GDM1 (cell line): ENCODE results near the gene FIGNL2.

ENCODE experiments used
- DNase-seq: peaks from one replicate; lab custom pipeline; 2025; lab: John Stamatoyannopoulos, UW

The FIGNL2 gene

DNA sequence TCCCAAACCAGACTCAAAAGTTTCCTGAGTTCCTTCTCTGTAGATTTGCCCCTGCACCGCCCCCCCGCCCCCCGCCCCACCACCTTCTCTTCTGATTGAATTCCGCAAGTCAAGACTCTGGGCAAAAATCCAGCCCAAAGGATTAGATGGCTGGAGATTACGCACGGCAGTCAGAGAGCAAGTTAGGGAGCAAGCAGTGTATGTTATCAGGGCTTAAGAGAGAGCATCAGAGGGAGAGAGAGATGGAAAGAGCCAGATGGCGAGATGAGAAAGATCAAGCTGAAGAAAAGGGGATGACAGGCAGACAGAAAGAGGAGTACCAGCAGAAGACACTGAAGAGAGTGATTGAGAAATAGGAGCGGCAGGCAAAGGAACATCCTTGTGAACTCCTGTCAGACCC lies 25.5 kb upstream of the FIGNL2 start:
- no peak for DNase-seq

DNA sequence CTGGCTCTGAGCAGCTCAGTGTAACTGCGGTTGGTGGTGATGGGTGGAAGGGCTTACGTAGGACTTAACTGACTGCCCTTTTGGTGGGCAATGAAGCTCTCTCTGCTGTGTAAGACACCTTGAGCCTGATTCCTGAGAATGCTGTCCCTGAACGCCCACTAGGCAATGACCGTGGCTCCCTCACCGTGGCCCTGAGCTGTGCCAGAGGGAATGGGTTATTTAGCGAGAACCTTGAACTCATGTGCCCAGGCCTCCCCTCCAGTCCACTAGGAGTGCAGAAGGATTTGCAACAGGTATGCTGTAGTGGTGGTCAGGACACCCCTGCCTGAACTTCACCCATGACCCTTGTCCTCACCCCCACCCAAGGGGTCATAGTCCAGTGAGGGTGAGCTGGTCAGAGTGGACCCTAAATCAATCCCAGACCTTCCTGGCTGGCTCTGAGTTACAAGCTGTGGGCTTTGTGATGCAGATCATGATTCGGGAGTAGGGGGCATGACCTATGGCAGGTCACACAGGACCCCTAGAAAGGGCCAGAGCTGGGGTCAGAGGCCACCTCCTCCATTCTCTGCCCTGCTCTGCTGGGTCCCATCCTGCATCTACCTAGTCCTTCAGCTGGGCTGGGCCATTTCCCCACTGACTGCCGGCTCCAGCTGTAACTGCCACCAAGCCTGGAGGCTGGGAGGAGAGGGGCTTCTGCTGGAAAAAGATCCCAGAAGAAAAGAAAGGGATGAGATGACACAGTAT lies 24.9 kb upstream of the FIGNL2 start:
- no peak for DNase-seq

DNA sequence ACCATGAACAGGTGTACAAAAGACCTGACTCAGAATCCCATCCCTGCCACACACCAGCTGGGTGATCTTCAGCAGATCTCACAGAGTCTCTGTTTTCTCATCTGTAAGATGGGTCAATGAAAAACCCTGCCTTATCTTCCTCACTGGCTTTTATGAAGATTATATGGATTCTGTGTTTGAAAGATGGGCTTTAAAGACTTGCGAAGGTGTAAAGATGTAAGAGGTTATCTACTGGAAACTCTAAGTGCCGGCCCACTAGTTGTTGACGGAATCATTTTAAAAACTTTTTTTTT lies 24.1 kb upstream of the FIGNL2 start:
- no peak for DNase-seq

DNA sequence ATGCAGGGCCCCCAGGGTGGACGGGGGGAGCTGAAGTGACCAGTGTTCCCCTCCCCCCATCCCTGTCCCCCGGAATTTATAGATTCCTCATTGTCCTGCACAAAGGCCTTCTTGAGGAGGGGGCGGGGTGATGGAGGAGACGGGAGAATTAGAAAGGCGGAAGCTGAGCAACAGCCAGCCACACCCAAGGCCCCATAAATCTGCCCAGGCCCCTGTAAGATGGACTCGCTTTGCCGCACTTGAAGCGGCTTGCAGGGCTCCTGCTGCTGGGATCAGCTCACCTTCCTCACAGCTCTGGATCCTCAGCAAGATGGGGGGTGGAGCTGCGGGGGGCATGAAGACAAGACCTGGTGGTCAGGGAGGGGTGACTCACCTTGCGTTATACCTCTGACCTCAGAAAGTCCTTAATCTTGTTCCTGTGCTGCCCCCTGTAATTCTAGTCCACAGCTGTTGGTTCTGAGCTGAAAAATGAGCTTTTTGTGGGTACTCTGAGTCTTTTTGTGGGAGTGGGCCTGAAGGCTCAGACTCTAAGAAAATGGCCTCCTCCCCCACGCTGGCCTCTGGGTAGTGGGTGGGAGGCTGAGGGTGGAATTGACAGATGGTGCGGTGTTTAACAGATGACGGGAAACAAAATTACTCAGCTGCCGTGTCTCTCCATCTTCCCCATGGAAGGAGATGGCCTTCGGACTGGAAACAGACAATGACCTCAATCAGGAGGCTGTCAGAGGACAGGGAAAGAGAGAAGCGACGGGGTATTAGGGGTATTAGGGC lies 23.6 kb upstream of the FIGNL2 start:
- DNase-seq = no peak

DNA sequence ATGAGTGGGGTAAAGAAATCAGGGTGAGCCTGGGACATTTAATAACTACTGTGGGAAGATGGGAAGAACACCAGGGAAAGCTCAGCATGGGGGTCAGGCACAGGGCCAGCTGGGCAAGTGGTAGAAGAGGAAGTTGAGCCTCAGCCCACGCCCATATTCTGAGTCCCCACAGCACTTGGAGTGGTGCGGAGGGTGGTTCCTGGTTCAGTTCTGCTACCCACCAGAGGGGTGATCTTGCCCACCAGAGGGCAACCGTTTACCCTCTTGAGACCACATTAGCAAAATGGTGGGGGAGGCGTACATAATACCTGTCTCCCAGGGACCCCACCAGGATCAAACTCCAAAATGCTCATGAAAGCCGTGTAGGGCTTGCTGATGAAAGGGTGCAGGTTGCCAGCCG lies 22.6 kb upstream of the FIGNL2 start:
- no peak for DNase-seq

DNA sequence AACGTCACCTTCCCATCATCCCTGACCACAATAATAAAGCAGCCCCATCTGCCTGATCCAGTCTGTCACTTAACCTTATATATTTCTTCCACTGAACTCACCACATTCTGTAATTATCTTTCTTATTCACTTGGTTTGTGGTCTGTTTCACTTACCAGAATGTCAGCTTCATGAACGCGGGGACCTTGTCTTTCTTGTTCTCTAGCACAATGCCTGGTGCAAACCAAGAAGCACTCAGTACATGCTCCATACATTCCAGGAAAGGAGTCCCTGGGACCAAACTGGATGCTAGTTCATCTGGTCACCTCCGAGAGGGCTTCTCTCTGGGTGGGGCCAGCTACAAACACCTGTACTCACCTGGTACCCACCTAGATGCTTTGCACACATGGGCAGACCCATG lies 22.0 kb upstream of the FIGNL2 start:
- DNase-seq = no peak

DNA sequence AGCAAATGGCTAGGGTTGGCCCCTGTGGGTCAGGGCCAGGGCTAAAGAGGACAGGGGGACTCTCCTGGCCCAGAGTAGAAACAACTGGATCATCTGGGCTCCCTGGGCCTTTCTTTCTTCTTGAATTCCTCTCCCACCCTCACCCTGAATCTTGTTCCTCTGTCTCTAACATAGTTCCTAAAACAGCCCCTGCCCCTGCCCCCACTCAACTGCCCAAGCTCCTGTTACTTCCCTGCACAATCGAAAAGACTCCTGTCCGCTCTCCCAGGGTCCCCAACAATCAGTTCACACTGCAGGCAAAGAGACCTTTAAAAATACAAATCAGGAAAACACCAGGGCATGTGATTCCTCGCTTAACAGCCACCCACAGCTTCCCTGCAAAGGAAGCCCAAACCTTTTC lies 21.4 kb upstream of the FIGNL2 start:
- no peak for DNase-seq

DNA sequence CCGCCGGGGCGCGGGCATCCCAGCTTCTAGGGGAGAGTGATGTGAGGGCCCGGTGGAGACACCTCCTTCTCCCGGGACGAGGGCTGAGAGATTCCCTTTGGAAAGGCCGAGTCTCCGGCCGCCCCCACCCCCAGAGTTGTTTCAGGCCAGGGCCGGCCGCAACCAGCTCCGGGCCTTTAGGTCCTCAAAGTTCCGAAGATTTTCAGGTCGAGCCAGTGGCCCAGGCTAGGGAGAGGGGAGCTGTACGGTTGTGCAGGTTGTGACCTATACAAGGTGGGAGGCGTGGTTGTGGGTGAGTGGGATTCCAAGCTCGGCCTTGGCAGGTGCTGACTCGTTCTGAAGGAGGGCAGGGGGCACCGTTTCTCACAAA lies 21.0 kb upstream of the FIGNL2 start:
- DNase-seq = no peak

DNA sequence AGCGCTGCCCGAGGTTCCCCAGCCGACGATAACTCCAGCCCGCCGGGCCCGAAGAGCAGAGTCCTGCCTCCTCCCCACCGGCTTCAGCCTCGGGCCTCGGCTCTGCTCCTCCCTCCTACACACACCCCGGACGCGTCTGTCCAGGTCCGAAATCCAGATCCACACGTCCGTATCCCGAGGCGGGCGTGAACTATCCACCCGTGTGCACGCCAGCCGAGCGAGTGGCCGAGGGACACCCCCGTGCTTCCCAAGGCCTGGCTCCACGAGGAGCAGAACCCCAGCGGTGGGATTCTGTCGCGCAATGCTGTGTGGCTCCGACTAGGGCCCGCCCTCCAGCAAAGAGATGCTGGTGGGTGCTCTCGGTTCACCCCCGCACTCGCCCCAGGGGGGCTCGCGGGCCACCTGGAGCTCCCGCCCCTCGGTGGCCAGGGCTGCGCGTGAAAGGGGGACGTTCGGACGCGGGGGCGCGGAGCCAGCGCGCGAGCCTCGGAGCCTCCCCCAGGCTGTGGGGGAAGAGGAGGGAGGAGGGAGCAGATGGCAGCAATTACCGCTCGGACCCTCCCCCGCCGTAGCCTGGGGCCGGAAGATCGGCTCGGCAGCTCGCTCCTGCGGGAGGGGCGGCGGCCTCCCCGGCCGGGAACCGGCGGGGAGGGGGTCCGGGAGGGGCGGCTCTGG lies 20.4 kb upstream of the FIGNL2 start:
- no peak for DNase-seq

DNA sequence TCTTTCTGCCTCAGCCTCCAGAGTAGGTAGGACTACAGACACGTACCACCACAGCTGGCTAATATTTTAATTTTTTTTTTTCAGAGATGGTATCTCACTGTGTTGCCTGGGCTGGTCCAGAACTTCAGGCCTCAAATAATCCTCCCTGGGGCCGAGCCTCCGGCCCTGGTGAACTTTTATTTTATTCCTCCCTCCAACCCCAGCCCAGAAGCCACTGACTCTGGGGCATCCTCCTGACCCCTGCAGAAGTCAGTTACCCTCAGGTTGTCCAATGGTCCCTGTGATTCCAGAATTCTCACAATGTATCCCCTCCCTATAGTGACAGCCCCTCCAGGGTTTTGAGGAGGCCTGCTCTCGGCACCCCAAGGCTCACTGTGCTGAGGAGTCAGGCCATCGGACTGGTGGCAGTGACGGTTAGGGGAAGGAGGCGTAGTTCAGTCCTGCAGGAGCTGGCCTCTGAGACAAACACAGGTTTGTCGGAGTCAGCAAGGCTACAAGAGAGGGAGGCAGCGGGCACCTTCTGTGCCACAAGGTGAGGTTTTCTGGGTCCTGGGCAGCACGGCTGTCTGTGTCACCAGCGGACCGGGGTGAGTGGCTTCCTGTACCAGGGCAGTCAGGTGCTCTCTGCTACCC lies 19.4 kb upstream of the FIGNL2 start:
- no peak for DNase-seq

DNA sequence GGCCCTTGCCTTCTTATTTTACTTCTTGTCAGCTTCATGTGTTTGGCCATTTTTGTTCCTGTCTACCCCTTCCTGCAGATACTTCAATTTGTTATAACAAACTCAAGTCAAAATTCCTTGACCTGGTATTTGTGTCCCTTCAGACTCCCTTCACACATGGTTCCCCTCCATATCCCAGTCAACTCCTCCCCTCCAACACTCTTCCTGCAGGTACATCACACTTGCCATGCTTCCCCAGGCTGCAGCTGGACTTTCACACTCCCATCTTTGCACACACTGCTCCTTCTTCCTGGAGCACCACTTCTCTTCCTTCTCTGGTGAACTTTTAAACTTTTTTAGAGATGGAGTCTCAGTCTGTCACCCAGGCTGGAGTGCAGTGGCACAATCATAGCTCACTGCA lies 18.9 kb upstream of the FIGNL2 start:
- no peak for DNase-seq

DNA sequence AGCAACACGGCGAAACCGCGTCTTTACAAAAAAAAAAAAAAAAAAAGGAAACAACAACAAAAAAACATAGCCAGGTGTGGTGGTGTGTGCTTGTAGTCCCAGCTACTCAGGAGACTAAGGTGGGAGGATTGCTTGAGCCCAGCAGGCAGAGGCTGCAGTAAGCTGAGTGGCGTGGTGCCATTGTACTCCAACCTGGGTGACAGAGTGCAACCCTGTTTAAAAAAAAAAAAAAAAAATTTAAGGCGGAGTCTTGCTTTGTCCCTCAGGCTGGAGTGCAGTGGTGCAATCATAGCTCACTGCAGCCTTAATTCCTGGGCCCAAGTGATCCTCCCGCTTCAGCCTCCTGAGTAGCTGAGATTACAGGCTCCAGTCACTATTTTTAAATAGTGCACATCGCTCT lies 18.2 kb upstream of the FIGNL2 start:
- DNase-seq = no peak

DNA sequence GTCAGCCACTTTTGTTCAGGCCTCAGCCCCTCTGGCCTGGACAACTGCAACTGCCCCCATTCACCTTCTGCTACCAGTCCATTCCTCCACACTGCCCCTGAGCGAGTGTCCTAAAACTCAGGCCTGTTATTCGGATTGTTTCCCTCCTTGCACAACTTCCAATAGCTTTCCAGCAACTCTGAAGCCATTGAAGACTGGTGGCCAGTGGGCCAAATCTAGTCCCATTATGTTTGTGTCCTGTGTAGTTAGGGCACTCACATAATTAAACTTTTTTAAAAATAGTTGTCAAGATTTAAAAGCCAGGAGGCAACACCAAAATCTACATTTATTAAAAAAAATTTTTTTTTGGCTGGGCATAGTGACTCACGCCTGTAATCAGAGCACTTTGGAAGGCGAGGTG lies 17.8 kb upstream of the FIGNL2 start:
- DNase-seq = no peak

DNA sequence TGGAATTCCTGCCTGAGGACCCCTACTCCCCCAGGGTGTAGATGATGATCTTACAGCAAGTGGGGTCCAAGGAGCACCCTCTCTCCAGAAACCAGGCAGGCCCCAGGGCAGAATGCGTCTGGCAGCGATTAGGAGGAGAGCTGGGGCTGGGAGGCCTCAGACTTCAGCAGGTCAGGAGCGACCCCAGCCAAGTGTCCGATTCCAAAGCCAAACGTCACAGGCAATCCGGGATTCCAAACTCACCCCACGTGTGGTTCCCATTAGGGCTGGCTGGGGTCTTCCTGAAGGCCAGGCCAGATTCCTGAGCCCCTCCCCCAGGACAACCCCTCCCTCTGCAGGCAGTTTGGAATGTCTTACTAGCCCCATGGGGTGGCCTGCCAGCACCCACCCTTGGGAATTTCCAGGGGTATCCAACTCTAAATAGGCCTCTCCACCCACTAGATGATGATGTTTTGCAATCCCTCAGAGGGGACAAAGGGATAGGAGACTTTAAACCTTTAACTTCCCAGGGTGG lies 17.3 kb upstream of the FIGNL2 start:
- DNase-seq = no peak

DNA sequence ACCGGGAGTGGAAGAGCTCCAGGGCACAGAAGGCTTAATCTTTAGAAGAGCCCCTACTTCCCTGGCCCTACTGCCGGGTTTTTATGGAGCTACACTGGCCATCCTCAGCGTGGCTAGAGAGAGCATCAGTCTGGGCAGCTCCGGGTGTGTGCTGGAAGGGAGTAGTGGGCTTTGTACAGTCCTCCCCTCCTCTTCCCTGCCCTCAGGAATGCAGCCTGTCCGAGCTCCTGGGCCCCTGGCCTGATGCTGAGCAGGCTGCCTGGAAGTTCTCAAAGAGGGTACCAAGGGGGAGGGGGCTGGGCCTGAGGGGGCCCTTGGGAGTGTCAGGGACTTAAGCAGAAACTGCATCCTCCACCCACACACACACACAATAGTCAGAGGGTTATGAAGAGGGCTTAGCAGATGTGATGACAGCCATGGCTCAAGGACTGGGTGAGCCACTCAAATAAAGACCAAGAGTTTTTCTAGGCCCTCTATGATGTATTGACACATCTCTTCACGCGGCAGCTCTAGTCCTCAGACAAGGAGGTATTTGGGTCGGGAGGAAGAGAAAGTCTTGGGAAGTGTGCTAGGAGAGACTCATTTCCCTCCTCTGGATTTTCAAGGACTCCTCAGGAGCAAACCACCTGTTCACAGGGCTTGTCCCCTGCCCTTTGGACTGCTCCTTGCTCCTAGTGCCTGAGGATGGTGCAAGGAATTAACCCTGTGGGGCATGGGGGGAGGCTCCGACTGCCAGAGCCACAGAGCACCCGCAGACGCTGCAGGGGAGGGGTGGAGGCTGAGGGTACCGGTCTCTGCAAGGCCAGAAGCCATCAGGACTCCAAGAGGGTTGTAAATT lies 16.5 kb upstream of the FIGNL2 start:
- no peak for DNase-seq

DNA sequence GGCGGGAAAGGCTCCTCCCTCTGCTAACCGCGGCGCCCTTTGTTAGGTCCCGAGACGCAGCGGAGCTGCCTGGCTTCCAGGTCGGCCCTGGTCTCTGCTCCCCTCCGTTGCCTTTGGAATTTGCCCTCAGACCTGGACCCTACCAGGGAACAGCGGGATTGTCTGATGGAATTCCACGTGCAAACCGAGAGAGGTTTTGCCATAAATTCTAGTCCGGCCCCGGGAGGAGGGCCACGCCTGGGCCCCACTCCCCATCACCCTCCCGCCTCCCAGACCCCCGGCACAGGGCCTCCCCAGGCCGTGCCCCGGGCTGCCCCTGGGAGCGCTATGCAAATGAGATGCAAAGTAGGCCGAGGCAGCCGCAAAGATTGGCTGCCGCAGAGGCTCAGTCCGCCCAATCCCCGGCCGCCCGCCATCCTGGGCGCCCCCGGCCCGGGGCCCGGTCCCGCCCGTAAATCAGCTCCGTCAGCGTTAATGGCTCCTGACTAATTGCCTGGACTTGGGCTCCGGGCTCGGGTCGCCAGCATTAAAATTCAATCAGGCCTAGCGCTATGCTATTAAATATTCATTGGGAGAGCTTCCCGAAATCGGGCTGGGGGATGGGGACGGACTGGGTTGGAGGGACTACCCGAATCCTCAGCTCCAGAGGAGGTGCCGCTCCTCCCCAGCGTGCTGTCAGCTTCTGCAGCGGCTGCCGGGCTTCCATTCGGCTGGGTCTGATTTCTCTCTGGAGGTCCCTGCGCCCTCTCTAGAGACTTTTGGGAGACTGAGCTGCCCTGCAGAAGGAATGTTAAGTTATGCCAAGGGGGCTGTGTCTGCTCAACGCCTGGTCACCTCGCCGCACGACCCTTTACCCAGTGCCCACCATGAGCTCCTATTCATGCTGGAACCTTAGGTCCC lies 15.7 kb upstream of the FIGNL2 start:
- no peak for DNase-seq

DNA sequence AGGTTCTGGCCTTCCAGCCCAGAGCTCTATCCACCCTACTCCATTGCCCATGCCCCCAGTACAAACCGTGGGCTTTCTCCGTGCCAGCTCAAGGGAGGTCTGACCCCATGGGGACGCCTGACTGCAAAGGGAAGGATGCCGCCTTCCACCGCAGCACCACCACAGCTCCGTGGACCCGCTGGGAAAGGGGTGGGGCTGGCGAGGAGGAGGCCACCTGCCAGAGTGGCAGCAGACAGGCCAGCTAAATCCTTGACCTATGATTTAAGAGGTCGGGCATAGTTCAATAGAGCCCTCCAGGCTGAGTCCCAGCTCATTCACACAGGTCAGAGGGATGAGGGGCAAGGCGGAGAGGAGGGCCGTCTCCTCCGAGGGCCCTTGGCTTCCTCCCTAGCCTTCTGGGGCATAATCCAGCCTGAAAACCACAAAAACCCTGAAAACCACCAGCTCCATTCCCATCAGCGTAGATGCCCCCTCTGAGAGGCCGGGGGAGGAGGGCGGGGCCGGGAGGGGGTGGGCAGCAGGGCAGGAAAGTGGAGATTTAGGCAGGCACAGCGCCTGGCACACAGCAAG lies 14.9 kb upstream of the FIGNL2 start:
- no peak for DNase-seq

DNA sequence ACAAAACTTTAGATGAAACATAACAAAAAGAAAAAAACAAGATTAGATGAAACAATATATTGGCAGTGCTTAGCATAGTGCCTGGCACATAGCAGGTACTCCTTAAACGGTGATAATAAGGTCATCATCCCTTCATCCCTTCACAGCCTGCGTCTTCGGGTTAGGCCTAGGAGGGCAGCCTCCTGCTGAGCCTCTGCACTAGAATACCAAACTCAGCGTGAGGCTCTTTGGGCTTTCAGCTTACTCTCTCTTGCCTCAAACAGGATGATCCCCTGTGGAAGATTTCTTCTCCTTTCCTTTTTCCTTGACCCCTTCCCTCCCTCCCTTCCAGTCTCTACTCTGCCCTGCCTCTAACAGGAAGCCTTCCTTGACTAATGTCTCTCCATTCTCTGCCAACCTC lies 14.4 kb upstream of the FIGNL2 start:
- DNase-seq = no peak

DNA sequence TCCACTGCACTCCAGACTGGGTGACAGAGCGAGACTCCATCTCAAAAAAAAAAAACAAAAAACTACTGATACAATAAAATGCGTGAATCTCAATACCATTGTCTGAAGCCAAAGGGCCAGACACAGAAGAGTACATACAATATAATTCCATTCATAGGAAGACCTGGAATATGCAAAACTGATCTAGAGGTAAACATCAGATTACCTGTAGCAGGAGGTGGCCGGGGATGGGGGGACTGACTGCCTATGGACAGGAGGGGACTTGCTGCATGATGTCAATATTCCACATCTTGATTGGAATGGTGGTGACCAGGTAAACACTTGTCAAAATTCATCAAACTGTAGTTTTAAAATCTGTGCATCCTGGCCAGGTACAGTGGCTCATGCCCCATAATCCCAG lies 12.5 kb upstream of the FIGNL2 start:
- DNase-seq = no peak

DNA sequence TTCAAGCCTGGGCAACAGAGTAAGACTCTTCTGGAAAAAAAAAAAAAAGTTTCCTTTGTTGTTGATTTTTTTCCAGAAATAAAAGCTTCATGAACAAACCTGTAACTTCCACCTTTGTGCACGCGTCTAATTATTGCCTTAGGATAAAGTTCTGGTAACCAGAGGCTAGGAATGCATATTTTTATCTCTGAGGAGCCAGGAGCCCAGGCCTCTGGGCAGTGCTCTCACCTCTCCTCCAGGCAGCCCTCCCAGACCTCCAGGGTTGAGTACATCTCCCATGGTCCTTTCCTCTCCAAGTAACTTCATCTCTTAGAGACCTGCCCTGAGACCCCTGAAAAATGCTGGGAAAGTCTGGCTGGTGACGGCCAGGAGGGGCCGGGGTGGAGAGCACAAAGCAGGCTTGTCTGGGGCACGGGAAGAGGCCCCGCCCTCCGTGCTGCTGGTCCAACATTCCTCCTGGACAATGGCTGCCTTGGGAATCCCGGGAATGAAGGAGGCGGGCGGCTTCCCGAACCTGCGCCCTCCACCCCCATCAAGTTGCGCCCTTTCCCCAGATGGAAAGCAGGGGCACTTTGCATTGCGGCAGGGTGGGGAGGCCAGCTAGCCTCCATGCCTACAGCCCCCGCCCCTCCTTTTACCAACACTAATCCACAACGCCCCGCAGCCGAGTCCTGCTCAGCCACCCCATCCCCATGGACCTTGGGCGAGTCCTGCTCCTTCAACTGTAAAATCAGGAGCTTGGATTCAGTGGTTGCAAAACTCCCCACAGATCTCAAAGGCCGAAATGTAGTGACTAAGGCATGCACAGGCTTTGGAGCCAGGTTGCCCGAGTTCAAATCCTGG lies 7.3 kb upstream of the FIGNL2 start:
- no peak for DNase-seq
